Activated gamma-delta T cell (primary cell): Measurements from ENCODE around the gene BRIP1.
"Not testable (repeated sequence)": the region's sequence is repeated elsewhere in the genome, so short reads cannot be mapped to it uniquely, and the experiment has no call there.

Source experiments
- DNase-seq: peaks from one replicate; lab custom pipeline; 2025; lab: John Stamatoyannopoulos, UW

BRIP1 gene

DNA sequence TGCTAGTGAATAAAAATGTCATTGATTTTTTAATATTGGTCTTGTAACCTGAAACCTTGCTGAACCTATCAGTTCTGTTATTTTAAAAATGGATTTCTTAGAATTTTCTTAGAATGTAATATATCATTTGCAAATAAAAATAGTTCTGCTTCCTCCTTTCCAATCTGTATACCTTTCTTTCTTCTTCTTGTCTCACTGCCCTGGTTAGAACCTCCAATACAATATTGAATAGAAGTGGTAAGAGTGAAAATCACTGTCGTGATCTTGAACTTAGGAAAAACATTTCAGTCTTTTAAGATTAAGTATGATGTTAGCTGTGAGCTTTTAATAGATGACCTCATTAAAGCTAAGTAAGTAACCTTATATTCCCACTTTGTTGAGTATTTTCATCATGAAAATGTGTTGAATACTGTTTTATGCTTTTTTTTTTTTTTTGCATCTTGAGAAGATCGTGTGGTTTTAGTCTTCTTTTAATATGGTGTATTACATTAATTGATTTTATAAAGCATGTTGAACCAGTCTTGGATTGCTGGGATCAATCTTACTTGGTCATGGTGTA, 167.5 kb downstream of the BRIP1 start:
- no peak for DNase-seq

DNA sequence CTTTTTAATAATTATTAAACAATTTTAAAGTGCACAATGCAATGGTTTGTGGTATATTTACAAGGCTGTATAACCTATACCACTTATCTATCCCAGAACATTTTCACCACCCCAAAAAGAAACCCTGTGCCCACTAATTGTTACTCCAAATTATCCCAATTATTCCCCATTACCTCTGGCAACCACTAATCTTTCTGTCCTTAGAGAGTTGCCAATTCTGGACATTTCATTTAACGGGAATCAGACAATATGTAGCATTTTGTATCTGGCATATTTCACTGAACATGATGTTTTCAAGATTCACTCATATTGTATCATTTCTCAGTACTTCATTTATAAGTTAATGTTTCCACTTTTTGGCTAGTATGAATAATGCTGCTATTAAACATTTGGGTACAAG, 169.2 kb downstream of the BRIP1 start:
- no peak for DNase-seq

DNA sequence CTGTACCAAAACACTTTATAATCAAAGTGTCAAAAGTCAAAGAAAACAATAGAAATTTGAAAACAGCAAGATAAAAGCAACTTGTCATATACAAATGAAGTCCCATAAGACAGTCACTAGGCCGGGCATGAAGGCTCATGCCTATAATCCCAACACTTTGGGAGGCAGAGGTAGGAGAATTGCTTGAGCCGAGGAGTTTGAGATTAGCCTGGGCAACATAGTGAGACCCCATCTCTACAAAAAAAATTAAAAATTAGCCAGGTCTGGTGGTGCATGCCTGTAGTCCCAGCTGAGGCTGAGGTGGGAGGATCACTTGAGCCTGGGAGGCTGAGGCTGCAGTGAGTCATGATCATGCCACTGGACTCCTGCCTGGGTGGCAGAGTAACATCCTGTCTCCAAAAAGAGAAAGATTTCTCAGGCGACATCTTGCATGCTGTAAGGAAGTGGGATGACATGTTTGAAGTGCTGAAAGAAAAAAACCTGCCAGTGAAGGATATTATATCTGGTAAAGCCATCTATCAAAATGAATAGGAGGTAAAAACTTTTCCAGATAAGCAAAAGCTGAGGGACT, 173.6 kb downstream of the BRIP1 start:
- no peak for DNase-seq

DNA sequence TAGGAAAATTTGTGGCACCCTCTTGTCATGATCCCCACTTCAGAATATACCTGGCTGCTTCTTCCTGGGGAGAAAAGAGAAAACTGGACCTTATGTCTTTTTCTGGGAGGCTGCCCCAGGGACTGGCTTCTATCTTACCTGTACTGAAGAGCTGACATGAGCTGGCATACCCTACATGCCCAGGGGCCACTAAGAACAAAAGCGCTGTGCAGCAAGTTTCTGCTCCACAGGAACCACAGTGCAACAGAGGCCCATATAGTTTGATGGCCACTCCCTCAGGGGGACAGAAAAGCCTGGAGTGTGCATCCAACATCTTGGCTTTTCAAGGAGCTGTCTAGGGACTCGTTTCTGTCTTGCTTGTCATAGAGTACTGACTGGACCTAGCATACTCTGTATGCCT, 175.6 kb downstream of the BRIP1 start:
- DNase-seq = no peak

DNA sequence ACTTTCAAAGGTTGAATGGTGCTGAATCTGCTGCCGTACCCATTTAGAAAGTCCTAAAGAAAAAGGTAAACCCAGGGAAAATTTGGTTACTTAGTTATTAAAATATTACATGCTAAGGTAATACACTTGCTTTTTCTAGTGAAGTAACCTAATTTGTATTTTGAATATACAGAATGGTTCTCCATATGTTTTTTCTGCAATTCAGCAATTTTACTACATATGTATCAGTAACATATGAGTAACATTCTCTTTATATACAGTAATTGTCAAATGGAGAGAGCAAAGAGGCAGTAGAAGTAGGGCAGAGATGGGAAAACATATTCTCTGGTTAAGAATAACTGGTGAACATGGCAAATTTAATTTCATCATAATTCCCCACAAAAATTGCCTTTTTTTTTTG, 177.2 kb downstream of the BRIP1 start:
- DNase-seq = no peak

DNA sequence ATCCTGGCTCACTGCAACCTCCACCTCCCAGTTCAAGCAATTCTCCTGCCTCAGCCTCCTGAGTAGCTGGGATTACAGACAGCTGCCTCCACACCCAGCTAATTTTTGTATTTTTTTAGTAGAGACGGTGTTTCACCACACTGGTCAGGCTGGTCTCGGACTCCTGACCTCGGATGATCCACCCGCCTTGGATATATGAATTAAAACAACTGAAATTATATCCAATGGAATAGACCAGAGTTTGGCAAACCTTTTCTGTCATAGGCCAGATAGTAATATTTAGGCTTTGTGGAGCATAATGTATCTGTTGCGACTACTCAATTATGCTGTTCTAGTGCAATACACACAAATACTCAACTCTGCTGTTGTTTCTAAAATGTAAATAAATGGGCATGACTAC, 178.5 kb downstream of the BRIP1 start:
- no peak for DNase-seq

DNA sequence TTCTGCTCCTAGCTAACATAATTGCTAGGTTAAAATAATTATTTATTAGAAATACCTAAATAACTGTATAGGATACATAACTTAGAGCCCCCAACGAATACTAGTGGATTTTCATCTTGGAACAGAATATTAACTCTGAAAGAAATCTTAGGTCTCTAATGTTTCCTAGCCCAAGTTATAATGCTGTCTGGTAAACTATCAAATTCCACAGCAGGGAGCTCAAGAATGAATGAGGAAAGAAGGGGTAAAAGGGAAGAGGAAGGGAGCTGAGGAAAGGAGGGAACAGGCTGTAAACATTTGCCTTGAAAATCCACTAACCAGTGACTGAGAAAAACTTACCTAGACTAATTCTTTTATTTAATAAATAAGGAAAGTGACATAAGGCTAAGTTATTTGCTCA, 179.2 kb downstream of the BRIP1 start:
- DNase-seq = no peak

DNA sequence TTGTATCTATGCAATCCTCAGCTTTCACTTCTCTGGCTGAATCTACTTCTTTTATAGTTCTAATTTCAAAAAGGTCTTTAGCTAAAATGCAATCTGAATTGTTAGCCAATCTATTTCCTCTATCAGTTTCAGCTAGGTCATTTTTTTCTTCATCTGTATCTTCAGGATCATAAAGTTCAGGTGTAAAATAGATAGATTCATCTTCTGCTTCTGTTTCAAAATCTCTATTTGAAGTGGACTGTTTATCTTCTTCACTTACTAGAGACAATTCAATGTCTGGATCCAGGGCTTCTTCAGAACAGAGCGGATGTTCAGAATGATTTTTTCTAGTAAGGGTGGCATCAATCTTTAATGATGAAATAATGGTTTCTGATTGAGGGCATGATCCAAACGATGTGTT, 179.9 kb downstream of the BRIP1 start:
- no peak for DNase-seq

DNA sequence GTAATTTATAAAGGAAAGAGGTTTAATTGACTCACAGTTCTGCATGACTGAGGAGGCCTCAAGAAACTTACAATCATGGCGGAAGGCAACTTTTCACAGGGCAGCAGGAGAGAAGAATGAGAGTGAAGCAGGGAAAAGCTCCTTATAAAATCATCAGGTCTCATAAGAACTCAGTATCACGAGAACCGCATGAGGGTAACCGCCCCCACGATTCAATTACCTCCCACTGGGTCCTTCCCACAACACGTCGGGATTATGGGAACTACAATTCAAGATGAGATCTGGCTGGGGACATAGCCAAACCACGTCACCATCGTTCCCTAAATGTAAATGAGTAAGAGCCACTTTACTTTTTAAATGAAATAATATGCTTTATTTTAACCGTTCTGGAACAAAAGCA, 182.4 kb downstream of the BRIP1 start:
- DNase-seq = no peak

DNA sequence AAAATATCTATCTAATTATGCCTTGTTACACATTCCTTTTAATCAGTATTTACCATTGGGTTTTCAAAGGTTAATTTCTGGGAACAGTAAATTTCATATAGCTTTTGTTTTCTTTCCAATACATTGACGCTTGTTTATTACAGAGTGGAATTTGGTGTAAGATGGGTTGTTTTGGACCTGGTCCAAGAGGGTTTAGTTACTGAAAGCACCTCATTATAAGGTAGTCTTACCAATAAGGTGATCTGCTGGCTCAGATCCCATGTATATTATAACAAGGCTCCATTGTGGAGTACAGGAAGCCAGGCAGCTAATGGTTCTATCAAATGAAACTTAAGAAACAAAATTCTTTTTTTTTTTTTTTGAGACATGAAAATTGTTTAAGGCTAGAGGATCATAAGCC, 185.0 kb downstream of the BRIP1 start:
- DNase-seq = no peak

DNA sequence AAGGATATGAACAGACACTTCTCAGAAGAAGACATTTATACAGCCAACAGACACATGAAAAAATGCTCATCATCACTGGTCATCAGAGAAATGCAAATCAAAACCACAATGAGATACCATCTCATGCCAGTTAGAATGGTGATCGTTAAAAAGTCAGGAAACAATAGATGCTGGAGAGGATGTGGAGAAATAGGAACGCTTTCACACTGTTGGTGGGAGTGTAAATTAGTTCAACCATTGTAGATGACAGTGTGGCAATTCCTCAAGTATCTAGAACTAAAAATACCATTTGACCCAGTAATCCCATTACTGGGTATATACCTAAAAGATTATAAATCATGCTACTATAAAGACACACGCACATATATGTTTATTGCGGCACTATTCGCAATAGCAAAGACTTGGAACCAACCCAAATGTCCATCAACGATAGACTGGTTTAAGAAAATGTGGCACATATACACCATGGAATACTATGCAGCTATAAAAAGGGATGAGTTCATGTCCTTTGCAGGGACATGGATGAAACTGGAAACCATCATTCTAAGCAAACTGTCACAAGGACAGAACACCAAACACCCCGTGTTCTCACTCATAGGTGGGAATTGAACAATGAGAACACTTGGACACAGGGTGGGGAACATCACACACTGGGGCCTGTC, 186.0 kb downstream of the BRIP1 start:
- DNase-seq = not testable (repeated sequence)

DNA sequence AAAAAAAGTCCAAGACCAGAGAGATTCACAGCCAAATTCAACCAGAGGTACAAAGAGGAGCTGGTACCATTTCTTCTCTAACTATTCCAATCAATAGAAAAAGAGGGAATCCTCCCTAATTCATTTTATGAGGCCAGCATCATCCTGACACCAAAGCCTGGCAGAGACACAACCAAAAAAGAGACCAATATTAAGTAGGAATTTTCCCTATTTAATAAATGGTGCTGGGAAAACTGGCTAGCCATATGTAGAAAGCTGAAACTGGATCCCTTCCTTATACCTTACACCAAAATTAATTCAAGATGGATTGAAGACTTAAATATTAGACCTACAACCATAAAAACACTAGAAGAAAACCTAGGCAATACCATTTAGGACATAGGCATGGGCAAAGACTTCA, 186.8 kb downstream of the BRIP1 start:
- not testable (repeated sequence) for DNase-seq

DNA sequence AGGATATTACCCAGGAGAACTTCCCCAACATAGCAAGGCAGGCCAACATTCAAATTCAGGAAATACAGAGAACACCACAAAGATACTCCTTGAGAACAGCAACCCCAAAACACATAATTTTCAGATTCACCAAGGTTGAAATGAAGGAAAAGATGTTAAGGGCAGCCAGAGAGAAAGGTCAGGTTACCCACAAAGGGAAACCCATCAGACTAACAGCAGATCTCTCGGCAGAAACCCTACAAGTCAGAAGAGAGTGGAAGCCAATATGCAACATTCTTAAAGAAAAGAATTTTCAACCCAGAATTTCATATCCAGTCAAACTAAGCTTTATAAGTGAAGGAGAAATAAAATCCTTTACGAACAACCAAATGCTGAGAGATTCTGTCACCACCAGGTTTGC, 188.7 kb downstream of the BRIP1 start:
- not testable (repeated sequence) for DNase-seq

DNA sequence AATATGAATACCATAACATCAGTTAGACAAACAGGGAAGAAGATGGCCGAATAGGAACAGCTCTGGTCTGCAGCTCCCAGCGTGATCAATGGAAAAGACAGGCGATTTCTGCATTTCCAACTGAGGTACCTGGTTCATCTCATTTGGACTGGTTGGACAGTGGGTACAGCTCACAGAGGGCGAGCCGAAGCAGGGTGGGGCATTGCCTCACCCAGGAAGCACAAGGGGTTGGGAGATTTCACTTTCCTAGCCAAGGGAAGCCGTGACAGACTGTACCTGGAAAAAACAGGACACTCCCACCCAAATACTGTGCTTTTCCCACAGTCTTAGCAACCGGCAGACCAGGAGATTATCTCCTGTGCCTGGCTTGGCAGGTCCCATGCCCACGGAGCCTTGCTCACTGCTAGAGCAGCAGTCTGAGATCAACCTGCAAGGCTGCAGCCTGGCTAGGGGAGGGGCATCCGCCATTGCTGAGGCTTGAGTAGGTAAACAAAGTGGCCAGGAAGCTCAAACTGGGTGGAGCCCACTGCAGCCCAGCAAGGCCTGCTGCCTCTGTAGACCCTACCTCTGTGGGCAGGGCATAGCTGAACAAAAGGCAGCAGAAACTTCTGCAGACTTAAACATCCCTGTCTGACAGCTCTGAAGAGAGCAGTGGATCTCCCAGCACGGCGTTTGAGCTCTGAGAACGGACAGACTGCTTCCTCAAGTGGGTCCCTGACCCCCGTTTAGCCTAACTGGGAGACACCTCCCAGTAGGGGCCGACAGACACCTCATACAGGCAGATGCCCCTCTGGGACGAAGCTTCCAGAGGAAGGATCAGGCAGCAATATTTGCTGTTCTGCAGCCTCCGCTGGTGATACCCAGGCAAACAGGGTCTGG, 190.1 kb downstream of the BRIP1 start:
- DNase-seq = not testable (repeated sequence)

DNA sequence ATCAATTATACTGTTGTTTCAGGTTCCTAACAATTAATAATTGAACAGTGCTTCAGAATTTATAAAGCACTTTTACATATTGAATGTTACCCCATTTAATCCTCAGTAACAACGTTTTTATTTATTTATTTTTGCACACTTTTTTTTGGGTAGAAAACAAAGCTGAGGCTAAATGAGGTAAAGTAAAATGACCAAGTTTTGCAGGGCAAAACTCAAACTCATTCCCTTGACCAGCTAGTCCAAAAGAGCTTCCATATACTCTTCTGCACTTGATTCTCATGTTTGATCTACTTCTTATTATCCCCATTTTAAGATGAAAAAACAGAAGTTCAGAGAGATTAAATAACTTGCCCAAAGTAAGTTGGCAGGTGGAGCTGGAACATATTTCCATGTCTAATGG, 191.2 kb downstream of the BRIP1 start:
- DNase-seq = no peak

DNA sequence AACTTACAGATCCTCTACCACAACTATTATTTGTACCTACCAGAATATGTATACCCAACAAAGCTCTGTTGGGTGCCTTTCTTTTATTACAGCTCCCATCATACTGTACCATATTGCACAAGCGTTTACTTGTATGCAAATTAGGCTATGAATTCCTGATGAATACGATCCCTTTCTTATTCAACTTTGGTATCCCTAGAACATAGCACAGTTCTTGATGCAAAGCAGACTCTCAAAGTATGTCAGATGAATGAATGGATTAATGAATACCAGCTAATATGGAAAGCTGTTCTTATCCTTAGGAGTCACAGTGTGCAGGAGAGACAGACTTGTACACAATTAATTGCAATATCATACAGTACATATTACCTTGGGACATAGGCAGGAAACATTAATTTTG, 192.6 kb downstream of the BRIP1 start:
- DNase-seq = no peak

DNA sequence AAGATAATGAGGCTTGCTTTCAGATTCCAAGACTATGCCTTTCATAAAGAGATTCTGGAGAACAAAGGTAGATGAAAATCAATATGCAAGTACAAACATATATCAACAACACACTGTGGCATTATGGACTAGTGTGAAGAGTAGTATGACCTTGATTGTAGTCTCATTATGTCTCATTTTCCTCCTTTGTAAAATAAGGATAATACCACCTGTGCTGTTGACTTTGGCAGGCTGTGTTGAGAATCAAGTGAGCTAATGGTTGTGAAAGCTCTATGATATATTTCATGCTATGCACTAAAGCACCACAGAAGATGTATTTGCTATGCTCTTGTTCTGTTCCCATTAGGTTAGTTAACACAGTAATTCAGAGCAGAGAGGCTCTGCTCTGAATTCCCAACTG, 193.8 kb downstream of the BRIP1 start:
- DNase-seq = no peak

DNA sequence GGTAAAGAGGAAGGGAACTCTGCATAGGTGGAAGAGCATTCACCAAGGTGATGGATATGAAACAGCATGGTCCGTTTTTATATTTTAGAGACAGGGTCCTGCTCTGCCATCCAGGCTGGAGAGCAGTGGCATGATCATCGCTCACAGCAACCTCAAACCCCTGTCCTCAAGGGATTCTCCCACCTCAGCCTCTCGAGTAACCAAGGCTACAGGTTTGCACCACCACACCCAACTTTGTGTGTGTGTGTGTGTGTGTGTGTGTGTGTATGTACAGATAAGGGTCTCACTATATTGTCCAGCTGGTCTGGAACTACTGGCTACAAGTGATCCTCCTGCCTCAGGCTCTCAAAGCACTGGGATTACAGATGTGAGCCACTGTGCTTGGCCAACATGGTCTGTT, 194.8 kb downstream of the BRIP1 start:
- DNase-seq = no peak

DNA sequence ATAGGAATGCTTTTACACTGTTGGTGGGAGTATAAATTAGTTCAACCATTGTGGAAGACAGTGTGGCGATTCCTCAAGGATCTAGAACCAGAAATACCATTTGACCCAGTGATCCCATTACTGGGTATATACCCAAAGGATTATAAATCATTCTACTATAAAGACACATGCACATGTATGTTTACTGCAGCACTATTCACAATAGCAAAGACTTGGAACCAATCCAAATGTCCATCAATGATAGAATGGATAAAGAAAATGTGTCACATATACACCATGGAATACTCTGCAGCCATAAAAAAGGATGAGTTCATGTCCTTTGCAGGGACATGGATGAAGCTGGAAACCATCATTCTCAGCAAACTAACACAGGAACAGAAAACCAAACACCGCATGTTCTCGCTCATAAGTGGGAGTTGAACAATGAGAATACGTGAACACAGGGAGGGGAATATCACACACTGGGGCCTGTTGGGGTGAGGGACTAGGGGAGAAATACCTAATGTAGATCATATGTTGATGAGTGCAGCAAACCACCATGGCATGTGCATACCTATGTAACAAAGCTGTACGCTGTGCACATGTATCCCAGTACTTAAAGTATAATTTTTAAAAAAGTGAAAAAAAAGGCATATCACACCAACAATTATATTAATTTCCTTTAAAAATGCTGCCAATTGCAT, 196.8 kb downstream of the BRIP1 start:
- not testable (repeated sequence) for DNase-seq

DNA sequence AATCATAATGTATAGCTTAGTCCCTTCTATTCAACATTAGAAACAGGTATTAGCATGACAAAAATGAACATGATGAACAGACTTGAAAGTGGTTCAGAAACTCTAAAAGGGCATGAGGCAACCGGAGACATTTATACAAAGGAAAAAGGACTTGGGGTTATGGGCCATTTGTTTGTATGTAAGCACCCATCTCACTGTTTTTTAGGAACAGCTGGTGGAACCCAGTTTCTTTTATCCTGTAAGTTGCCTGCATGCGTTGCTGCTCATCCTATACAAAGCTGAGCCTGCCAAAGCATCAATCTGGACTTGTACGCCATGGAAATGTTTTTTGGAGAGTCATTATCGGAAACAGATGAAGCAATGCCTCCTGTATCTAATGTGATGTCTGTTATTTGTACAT, 200.0 kb downstream of the BRIP1 start:
- no peak for DNase-seq

DNA sequence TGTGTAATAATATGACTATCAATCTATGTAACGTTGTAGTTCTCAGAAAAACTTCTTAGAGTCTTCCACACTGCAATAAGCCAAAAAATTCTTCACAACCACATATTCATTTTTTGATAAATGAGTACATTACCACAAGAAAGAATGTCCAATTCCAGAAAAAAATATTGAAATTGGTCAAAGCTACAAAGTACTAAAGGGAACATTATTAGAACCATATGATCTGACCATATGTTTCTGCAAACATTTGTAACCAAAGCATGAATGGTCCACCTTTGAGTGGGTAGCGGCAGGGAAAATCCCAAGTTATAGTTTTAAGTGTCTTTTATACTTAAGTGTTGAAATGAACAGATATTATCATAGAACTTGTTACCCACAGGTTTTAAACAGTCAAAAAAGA, 200.6 kb downstream of the BRIP1 start:
- no peak for DNase-seq

DNA sequence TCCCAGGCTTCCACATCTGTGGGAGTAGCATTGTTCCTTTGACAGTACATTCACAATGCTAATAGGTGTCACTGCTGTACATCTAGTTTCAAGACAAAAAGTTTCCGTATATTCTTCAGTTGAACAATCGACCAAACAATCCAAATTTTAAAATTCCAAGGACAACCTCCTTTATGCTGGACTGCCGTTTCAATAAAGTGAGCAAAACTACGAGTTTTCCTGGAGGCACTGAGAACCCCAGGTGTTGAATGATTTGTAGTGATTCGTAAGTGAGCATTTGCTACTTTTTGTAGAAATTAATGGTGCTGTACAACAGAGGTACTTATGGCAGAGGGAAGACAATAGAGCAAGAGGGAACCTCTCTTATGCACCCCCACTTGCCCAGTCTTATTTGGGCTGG, 201.1 kb downstream of the BRIP1 start:
- DNase-seq = no peak
